HG02623 (cell line): Measurements from ENCODE around the gene LDB3.

Experiments
- ATAC-seq: cut with Tn5 transposase; IDR thresholded peaks from one replicate; pipeline ENCODE4 v1.9.1; 2021; ENCODE audit warnings: moderate library complexity; ENCODE audit not compliant: unreplicated experiment

The LDB3 gene

DNA sequence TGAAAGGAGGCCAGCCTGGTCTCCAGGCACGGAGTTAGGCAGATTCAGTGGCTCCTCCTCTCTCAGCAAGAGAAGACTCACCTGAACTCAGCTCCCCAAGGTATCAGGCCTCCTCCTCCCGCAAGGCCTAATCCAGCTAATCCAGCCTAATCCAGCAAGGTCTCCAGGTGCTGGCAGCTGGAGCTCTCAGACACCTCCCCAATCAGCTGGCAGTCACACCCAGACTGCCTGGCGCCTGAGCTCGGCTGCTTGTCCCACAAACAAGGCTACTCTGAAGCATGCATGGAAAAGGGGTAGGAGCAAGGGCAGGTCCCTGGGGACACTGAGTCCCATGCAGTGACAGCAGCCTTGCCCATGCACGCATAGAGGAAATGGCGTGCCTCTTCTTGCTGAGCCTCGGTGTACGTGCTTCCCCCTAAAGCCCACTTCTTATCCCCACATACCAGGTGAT, 17.3 kb upstream of the LDB3 start:
- ATAC-seq = no peak

DNA sequence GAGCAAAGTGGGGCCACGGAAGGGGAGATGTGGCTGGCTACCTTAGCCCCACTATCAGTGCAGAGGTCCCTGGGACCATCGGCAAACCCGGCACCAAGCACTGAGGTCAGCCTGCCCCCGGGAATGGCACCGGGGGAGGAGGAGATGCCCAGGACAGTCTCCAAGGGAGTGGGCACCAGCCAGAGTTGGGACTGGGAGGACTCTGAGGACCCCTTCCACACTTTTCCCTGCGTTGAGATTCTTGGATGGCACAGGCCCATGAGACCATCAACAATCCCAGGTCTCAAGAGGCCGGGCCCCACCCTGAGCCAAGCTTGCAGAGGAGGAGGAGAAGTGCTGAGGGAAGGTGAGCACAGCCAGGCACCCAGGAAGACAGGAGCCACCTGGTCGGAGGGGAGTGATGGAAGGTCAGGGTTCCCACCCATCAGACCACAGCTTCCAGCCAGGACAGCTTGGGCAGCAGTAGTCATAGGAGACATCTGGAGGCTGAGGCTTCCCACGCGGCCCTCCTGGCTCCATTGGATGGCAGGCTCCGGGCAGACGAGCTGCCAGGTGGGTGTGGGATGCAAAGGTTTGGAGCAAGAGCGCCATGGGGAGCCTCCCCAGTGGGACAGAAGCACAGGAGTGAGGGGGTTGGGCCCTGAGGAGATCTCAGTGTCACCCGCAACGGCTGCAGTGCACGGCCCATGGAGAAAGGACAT, 16.5 kb upstream of the LDB3 start:
- no peak for ATAC-seq

DNA sequence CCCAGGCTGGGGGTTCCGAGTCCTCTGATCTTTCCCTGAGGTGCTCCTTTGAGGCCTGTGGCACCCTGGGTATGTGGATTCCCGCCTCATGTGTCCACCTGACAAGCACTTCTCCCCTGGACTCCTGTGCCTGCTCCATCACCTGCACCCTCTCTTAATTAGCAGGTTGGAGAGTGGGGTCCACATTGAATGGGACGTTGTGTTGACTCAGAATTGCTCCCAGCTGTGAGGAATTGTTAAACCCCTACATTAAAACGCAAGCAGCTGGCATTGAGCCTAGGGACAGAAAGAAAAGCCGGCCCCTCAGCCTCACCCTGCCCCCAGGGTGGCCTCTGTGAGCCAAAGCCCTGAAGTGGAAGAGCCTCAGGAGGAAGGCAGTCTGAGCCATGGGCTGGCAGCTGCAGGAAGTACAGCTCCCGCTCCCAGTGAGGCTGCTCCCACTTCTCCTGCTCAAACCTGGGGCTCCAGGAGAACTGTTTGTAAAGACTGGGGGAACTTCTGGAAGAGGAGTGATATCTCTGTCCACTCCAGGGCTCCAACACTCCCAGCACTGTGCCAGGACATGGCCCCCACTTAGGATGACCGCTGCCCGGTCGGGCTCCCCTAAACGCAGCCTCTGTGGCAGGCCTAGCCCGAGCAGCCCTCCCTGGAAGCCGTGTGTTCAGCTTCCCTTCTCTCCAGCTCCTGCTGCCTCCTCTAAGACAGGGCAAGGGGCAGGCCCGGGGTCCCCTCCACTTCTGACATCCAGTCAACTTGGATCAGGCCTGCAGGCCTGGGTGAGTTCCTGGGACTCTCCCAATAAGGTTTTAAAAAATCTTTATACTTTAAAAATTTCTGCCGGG, 15.7 kb upstream of the LDB3 start:
- ATAC-seq = no peak

DNA sequence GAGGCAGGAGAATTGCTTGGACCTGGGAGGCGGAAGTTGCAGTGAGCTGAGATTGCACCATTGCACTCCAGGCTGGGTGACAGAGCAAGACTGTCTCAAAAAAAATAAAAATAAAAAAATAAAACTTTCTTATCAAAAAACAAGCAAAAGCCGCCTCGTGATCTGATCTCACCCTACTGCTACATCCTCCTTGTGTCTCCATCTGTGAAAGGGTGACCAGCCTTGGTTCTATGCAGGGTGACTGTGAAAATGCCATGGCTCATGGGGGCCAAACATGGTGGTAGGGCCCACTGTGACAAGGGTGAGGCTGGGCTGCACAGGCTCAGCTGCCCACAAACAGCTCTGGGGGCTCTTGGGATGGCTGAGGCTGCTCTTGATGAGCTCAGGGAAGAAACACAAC, 14.9 kb upstream of the LDB3 start:
- no peak for ATAC-seq

DNA sequence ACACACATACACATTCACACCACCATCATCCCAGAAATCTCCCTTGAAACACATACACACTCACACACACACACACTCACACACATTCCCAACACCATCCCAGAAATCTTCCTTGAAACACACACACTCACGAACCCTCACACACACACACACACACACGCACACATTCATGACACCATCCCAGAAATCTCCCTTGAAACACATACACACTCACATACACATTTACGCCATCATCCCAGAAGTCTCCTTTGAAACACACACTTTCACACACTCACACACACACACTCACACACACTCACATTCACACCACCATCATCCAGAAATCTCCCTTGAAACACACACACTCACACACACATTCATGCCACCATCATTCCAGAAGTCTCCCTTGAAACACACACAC, 14.3 kb upstream of the LDB3 start:
- no peak for ATAC-seq

DNA sequence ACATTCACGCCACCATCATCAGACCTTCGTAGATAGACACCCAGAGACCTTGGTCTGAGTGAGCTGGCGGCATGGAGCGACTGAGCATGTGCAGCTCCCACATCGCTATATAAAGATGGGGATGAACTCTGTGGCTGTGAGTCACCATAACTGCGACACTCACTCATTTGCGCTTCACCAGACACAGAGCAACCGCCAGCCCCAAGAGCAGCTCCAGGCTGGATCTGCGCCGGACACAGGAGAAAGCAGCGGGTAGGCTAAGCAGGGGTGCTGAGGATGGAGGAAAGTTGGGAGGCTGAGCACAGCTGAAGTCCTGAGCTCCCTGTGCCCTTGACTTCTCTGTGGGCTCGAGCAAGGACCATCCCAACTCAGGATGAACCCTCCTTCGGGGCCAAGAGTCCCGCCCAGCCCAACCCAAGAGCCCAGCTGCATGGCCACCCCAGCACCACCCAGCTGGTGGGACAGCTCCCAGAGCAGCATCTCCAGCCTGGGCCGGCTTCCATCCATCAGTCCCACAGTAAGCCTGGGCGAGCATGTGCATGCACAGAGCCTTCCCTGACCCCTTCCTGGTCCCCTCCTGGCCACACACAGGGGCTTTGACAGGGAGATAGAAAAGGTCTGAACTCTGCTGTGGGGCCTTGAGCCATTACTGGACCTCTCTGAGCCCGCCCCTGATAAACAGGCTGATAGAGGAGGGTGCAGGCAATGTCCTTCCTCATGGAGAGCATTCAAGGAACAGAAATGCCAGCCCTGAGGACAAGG, 13.7 kb upstream of the LDB3 start, which contains the start of gene OPN4:
OPN4 (plus strand) TSS at position 137 of the 762 bp plus-strand sequence; CDS start at position 374, 237 bp downstream.
- ATAC-seq = no peak

DNA sequence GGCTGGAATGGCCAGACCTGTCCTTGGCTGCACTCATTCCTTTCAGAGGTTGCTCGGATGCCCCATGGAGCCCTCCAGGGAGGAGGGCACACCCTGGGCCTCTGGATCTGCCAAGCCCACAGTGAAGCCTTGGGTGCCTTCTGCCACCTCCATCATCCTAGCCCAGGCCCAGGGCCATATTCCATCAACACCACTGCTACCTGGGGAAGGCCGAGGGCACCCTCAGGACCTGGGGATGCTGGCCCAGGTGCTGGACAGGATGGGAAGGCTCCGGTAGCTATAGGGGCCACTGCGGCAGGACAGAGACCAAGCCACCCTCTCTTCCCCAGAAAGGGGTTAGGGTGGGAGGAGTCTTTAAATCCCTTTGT, 13.2 kb upstream of the LDB3 start:
- ATAC-seq = no peak

DNA sequence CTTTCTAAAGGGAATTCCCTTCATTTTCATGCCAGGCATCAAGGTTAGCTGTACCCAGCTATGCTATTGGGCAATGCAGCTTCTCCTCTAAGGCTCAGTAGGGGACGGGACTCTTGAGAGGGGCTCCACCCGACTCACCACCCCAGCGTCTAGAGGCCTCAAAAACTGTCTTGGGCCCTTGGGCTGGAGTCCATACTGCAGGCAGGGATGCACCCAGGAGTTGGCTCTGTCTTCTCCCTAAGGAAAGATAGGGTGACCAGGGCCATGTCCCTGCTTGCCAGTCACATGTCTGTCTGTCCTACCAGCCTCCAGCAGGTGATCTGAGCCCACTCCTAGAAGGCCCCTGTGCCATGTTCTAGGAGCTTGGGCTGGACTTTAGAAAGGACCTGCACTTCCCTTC, 12.7 kb upstream of the LDB3 start:
- ATAC-seq = no peak

DNA sequence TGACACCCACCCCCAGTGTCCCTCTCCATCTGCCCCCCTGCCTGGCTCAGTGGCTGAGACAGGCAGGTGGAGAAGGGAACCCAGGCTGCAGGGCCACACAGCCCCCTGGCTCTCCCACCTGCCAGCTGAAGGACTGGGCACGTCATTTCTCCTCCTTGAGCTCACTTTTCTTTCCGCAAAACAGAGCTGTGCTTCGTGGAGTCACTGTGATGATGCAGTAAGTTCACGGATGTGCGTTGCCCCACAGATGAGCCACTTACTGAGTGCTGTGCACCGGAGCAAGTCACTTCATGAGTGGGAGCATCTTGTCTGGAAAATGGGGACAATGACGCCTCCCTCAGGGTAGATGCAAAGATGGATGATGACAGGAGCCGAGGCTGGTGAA, 11.3 kb upstream of the LDB3 start:
- ATAC-seq = no peak

DNA sequence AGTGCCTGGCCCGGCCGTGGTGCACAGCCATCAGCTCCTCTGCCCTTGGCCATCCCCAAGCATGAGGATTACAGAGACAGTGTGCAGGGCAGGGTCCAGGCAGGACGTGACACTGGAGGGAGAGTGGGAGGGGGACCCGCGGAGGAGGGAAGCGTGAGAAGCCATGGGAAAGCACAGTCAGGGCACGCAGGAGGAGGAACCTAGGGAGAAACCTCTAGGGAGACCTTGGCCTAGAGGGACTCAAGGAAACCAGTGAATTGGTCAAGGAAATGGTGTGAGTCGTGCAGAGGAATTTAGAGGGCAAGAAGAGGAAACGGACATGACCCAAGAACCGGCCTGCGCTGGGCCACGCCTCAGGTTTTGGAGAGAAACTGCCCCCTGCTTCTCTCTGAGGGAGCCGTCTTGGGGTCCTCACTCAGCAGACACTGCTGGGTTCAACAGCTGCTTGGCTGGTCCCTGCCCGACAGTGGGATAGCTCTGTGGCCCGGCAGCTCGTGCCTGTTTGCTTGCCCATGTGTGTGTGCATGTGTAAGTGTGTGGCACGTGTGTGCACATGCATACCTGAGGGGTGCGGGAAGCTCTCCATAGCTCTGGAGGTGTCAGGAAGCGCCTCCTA, 10.8 kb upstream of the LDB3 start:
- ATAC-seq = no peak

DNA sequence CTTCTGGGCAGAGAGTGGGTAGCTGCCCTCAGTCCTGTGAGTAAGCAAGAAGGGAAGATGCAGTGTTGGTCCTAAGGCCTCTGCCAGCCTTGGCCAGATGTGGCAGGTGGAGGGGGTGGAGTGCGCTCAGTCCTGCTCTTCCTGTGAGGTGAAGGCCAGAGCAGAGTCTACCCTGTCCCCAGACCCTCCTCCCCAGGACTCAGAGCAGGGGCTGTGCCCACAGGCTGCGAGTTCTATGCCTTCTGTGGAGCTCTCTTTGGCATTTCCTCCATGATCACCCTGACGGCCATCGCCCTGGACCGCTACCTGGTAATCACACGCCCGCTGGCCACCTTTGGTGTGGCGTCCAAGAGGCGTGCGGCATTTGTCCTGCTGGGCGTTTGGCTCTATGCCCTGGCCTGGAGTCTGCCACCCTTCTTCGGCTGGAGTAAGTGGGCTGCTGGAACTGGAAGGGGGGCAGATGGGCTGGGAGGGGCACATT, 10.0 kb upstream of the LDB3 start:
- no peak for ATAC-seq

DNA sequence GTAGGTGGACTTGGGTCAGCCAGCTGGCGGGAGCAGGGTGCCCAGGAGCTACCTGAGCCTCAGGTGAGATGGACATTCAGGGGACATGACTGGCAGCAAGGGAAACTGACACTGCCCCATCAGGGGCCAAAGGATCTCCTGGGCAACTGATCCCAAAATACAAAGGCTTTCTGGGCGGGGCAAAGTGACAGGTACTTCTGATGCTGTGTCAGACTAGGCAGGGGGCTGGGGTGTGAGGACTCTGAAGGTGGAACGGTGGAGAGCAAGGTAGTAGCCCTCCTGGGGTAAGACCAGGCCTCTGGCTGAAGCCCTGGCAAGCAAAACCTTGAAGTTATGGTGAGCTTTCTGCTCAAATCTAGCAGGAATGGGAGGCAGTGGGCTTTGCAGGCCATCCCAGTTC, 9.6 kb upstream of the LDB3 start:
- no peak for ATAC-seq

DNA sequence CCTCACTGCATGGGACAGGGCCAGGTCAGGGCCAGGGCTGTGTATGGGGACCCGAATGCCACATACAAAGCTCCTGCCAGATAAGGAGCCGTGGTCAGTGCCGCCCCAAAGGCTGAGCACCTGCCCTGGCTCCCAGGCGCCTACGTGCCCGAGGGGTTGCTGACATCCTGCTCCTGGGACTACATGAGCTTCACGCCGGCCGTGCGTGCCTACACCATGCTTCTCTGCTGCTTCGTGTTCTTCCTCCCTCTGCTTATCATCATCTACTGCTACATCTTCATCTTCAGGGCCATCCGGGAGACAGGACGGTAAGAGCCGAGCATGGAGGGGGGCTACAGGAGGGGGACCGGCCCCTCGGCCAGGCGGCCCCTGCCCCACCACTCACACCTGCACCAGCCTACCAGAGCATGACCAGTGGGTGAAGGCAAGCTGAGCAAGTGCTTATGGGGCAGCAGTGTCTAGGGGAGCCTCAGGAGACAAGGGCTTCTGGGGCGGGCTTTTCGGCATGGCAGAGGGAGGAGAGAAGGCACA, 9.1 kb upstream of the LDB3 start:
- ATAC-seq = no peak

DNA sequence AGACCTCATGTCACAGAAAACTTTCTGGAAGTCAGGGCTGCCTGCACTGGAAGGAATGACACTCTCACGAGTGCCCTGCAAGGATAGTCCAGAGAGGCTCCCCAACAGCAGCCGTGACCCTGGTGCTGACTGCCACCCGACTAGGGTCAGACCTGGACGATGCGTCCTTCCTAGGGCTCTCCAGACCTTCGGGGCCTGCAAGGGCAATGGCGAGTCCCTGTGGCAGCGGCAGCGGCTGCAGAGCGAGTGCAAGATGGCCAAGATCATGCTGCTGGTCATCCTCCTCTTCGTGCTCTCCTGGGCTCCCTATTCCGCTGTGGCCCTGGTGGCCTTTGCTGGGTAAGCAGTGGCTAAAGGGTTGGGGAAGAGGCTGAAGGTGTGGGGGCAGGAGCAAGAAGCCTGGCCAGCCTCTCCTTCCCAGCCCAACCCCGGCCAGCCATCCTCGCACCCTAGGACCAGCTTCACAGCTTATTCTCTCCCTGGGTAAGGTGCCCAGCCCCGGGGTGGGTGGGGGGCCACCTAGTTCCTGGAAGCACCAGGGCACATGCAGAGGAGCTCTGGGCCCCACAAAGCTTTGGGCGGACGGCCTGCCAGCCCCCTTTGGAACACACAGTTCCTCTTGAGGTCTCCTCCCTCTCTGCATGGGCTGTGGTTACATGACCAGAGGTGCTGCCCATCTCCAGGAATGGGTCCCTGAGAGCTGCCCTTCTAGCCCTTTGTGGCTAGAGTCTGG, 8.4 kb upstream of the LDB3 start:
- no peak for ATAC-seq

DNA sequence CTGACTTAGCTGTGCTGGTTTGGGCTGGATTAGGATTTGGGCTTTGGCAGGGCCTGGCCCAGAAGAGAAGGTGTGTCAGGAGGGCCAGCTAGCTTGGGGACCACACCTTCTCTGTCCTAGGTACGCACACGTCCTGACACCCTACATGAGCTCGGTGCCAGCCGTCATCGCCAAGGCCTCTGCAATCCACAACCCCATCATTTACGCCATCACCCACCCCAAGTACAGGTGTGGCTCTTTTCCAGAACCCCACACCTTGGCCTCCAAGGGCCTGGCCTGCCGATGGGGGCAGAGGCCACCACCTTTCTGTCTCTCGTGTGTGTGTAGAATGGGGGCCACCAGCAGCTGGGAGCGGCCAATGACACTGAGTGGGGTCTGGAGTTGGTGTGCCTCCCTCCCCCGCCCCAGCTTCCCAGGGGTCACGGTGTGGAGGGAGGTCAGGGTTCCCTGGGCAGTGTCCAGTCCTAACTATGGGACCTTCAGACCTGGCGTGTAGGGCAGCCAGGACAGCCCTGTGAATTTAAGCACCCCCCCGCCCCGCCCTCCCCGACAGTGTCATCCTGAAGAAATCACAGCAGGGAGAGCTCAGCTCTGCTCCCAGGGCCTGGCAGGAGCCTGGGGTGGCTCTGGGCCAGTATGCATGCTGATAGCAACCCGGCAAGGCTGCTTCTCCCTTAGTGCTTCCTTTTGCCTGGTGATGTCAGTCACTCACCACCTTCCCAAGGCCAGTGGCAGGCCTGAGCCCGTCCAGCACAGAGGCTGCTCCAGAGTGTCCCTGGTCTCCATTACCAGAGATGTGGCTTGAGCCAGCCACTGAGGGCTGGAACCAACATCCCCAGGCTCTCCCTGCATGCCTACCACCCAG, 6.9 kb upstream of the LDB3 start:
- ATAC-seq = no peak

DNA sequence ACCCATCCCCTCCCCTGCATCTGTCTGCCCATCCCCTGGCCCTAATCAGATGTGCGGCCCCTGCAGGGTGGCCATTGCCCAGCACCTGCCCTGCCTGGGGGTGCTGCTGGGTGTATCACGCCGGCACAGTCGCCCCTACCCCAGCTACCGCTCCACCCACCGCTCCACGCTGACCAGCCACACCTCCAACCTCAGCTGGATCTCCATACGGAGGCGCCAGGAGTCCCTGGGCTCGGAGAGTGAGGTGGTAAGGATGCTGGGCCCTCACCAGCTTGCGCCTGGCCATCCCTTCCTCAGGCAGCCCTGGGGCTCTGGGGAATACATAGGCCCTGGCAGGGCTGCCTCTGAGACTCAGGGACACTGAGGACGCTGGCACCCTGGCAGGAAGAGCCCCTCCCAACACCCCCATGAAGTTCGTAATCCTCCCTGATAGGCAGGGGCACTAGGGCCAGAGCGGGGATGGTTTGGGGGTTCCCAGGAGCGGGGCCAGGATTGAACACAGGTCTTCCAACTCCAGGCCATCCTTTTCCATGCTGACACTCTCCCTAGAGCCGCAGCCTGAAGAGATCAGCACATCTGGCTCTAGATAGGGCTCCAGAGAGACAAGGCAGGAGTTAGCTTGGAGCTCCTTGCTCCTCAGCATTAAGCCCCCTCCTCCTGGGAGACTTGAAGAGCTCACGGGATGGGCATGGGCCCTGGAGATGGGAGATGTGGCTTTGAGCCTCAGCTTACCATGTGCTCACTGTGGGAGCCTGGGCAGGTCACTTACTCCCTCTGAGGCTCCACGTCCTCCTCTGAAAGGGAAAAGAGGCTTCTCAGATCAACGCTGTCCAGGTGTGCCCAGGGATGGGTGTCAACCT, 5.9 kb upstream of the LDB3 start:
- no peak for ATAC-seq

DNA sequence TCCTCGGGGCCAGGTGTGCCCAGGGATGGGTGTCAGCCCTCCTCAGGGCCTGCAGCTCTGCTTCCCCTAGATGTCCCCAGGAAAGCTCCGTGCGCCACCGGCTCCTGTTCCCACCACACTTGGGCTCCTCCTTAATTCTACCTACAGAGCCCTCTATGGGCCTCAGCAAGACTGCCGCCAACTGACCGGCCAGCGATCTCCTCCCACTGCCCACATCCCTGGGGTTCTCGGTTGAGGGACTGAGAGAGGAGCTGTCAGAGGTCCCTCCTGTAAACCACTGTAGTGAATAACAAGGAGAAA, 5.3 kb upstream of the LDB3 start:
- ATAC-seq = no peak

DNA sequence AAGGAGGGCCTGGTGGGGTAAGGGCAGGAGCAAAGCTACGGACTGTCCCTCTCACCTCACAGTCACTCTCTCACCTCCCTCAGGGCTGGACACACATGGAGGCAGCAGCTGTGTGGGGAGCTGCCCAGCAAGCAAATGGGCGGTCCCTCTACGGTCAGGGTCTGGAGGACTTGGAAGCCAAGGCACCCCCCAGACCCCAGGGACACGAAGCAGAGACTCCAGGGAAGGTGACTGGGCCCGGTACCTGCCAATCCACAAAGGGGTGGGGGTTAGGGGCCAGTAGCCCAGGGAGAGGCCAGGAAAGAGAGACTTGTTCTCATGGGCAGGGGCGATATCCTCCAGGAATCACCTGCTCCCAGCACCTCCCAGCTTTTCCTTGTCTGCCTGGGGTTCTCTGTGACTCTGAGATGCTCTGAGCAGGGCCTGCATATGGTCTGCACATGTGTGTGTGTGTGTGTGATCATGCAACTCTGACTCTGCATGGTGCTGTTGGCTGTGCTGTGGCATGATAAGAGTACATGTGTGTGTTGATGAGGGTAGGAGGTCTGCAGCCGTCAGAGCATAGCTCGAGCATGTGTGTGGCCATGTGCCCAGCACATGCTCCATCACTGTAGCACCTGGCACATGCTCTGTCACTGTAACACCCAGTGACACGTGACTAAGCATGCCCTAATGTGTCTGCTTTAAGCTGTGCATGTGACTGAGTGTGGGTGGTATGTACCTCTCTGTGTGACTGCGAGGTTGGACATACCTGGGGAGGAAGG, 4.6 kb upstream of the LDB3 start:
- no peak for ATAC-seq
